Adrenal gland (tissue), 5 donors: ENCODE measurements around the gene DNAAF3.

Source experiments
- CTCF ChIP-seq, 6 experiments: fragments of 450-650 bp in 4 of 6; fragments of 200-600 bp in 2 of 6; sonication (generic) in 1 of 6; IDR thresholded peaks; 1 replicate in 5 of 6; 2 replicates in 1 of 6; pipeline versions ENCODE4 v1.5.1 to v1.8.0; 2016 to 2021; ENCODE audit warnings: antibody characterized with exemption in 6 of 6, mild to moderate bottlenecking in 2 of 6, moderate library complexity in 1 of 6
- POLR2A ChIP-seq, 2 donors: fragments of 450-650 bp; IDR thresholded peaks; one replicate each; pipeline ENCODE4 v1.6.1; 2017; ENCODE audit warnings: antibody characterized with exemption in 2 of 2, mild to moderate bottlenecking in 2 of 2, moderate library complexity in 1 of 2
- donor health status: DM: no; HTN: no; CAD: no.

- TF ChIP-seq CTCF (IDR thresholded peaks at IDR 0.05) (peak in 2 of 6 experiments; percentile 13 to 16), POLR2A (IDR thresholded peaks at IDR 0.05) (no peak)
These were observed 46.0 kb upstream of the DNAAF3 start for GRCh38 chr19:55212447-55212846.
